Endothelial cell of umbilical vein (primary cell): Measurements from ENCODE around the gene UCK1. TPM values are rescaled to one million over a fixed set of nuclear protein-coding genes. Genes with fewer than 3 reads are reported as not detected.

ENCODE experiments used
- BruUV-seq: library from RNA; stranded (reverse); fragments of 400-500 nt; replicated peaks from 2 replicates; lab custom pipeline; 2021; lab: Mats Ljungman, UMichigan
- CTCF ChIA-PET: fragments of 300-600, 350-600 bp; sonication (Branson Sonifier 250); formaldehyde crosslinking; loops from one replicate; lab custom pipeline; 2021; ENCODE audit warnings: antibody characterized with exemption, inconsistent platforms; lab: Charles Lee
- POLR2A ChIA-PET: fragments of 300-600, 350-600 bp; sonication (Branson Sonifier 250); formaldehyde crosslinking; loops from one replicate; lab custom pipeline; 2021; ENCODE audit warnings: antibody characterized with exemption, inconsistent platforms; lab: Charles Lee
- DNase-seq: peaks from one replicate; pipeline ENCODE4 v3.0.0-alpha.2; 2011; ENCODE audit warnings: low read depth, low spot score
- FAIRE-seq: peaks from 2 replicates; lab custom pipeline; 2011; peaks lifted over from hg19 to GRCh38; lab: Jason Lieb, UNC
- H2AFZ ChIP-seq: 2 replicates; pipeline ENCODE4 v1.6.0; 2012; ENCODE audit warnings: low read depth, low read length, control low read depth, inconsistent platforms
- H3K27ac ChIP-seq: 2 replicates; pipeline ENCODE4 v1.5.1; 2011; ENCODE audit warnings: low read depth, mild to moderate bottlenecking, control low read depth, low read length, moderate library complexity; ENCODE audit not compliant: insufficient read depth
- H3K27me3 ChIP-seq, 2 experiments: 2 replicates each; pipeline versions ENCODE4 v1.6.0 to v1.6.1; 2011; ENCODE audit warnings: low read length in 2 of 2, mixed read lengths in 1 of 2; ENCODE audit not compliant: control insufficient read depth in 2 of 2, insufficient read depth in 2 of 2
- H3K36me3 ChIP-seq, 2 experiments: 2 replicates in 1 of 2; 3 replicates in 1 of 2; pipeline ENCODE4 v1.5.1; 2011; ENCODE audit warnings: low read length in 2 of 2, mild to moderate bottlenecking in 1 of 2, moderate library complexity in 1 of 2; ENCODE audit not compliant: control insufficient read depth in 2 of 2, insufficient read depth in 2 of 2; ENCODE audit errors: extremely low read depth in 1 of 2
- H3K4me1 ChIP-seq: 3 replicates; pipeline ENCODE4 v1.5.1; 2011; ENCODE audit warnings: mild to moderate bottlenecking, low read length; ENCODE audit not compliant: control insufficient read depth, insufficient read depth; ENCODE audit errors: extremely low read depth
- H3K4me2 ChIP-seq: 2 replicates; pipeline ENCODE4 v1.6.1; 2011; ENCODE audit warnings: low read length, control low read depth, mixed read lengths; ENCODE audit not compliant: insufficient read depth
- H3K4me3 ChIP-seq, 3 experiments: fragments of 200-600 bp in 1 of 3; sonication (generic), shearing (Covaris generic) in 1 of 3; replicated peaks in 1 of 3; 2 replicates each; pipeline ENCODE4 v1.5.1; 2011 to 2016; ENCODE audit warnings: control low read depth in 3 of 3, low read length in 3 of 3, mild to moderate bottlenecking in 2 of 3, inconsistent platforms in 1 of 3, low read depth in 1 of 3, moderate library complexity in 1 of 3; ENCODE audit not compliant: insufficient read depth in 1 of 3
- H3K79me2 ChIP-seq: 2 replicates; pipeline ENCODE4 v1.6.0; 2012; ENCODE audit warnings: low read length, inconsistent platforms; ENCODE audit not compliant: control insufficient read depth, insufficient read depth
- H3K9ac ChIP-seq: replicated peaks from 2 replicates; pipeline ENCODE3; 2011; ENCODE audit warnings: low read length, control low read depth; ENCODE audit not compliant: insufficient read depth; ENCODE audit errors: extremely low read depth
- H3K9me1 ChIP-seq: replicated peaks from 3 replicates; pipeline ENCODE4 v1.6.0; 2011; ENCODE audit warnings: mild to moderate bottlenecking, low read length; ENCODE audit not compliant: control insufficient read depth, insufficient read depth; ENCODE audit errors: extremely low read depth
- H3K9me3 ChIP-seq: replicated peaks from 2 replicates; pipeline ENCODE4 v1.5.1; 2012; ENCODE audit warnings: low read length, inconsistent platforms; ENCODE audit not compliant: control insufficient read depth, insufficient read depth
- H4K20me1 ChIP-seq: replicated peaks from 2 replicates; pipeline ENCODE3; 2011; ENCODE audit warnings: mild to moderate bottlenecking, low read length; ENCODE audit not compliant: control insufficient read depth, insufficient read depth; ENCODE audit errors: extremely low read depth
- EZH2 ChIP-seq: IDR thresholded peaks from 2 replicates; pipeline ENCODE4 v1.6.1; 2012; ENCODE audit warnings: borderline replicate concordance, low read depth, mild to moderate bottlenecking, moderate library complexity, low read length, inconsistent platforms; ENCODE audit not compliant: severe bottlenecking
- FOS ChIP-seq: IDR thresholded peaks from 2 replicates; pipeline ENCODE4 v1.6.1; 2011; ENCODE audit warnings: mild to moderate bottlenecking, low read length, moderate library complexity, borderline replicate concordance; ENCODE audit not compliant: insufficient read depth
- GATA2 ChIP-seq: IDR thresholded peaks from 2 replicates; pipeline ENCODE4 v1.7.0; 2011; ENCODE audit warnings: low read depth, mild to moderate bottlenecking, moderate library complexity, mixed read lengths, low read length; ENCODE audit not compliant: insufficient read length, insufficient read depth
- POLR2AphosphoS5 ChIP-seq: IDR thresholded peaks from 2 replicates; pipeline ENCODE4 v1.6.1; 2012; ENCODE audit warnings: low read depth, mild to moderate bottlenecking, control low read depth, low read length, moderate library complexity; ENCODE audit not compliant: insufficient read depth
- dilution Hi-C: fragments of 300-500 bp; cut with MboI; formaldehyde crosslinking; loops from one replicate; pipeline ENCODE4 v1.15.0; 2019; ENCODE audit warnings: low sequenced_read_pairs; ENCODE audit not compliant: extremely low pct_ligation_motif_present
- intact Hi-C: fragments of 100-400 bp; cut with micrococcal nuclease; formaldehyde crosslinking; loops from one replicate; pipeline ENCODE4 v1.10.0; 2022
- polyA plus RNA-seq, 4 experiments: library from polyadenylated mRNA; depleted of rRNA in 3 of 4; stranded (reverse) in 3 of 4; unstranded in 1 of 4; fragments of >200 nt; gene quantifications; 2 replicates each; pipeline versions ENCODE4 v1.2.1 to v1.2.3, GENCODE V29; 2011 to 2012; ENCODE audit warnings: missing spikeins in 1 of 4
- total RNA-seq: library from RNA; stranded (reverse); gene quantifications from 2 replicates; pipeline ENCODE4 v1.2.3, GENCODE V29; 2021
- TF ChIP-seq, protein P1 (sequence below), 2 donors: IDR thresholded peaks; 1 replicate in 1 of 2; 2 replicates in 1 of 2; pipeline ENCODE4 v1.5.1; 2011; ENCODE audit warnings: low read length in 2 of 2, mild to moderate bottlenecking in 2 of 2, moderate library complexity in 2 of 2, control low read depth in 1 of 2, inconsistent platforms in 1 of 2, low read depth in 1 of 2; ENCODE audit not compliant: insufficient read depth in 1 of 2; ENCODE audit errors: extremely low read depth in 1 of 2

The UCK1 gene
- total and polyA plus RNA-seq, 2 donors (not counting 3 experiments of a cell fraction or from before 2014, with no cell fraction given), result 23.6 to 30.1 TPM

- intact Hi-C loops (no loop called here), dilution Hi-C loops (no loop called here)
- no TSS peak for BruUV-seq
- Histone ChIP-seq H3K79me2 (no peaks in the 10 kb centered on the region), H3K4me3 (peak overlapping the region in 2 of 3 experiments; percentile 10 to 48), H3K27me3 (peaks cover 33 to 34% of the 10 kb centered on the region in 2 experiments), H3K9me3 (no peaks in the 10 kb centered on the region), H3K4me2 (peak overlapping the region; percentile 70), H3K9ac (peak overlapping the region; percentile 3), H3K36me3 (no peaks in the 10 kb centered on the region), H3K9me1 (no peaks in the 10 kb centered on the region), H3K27ac (no peak overlapping the region), H3K4me1 (peaks cover 3% of the 10 kb centered on the region), H2AFZ (peak overlapping the region; percentile 41), H4K20me1 (no peaks in the 10 kb centered on the region)
- DNase-seq (peak; percentile 15), FAIRE-seq (peak; percentile 70)
- ChIA-PET CTCF (interaction anchor here (1.0 kb wide), 1 partner anchor 11 kb away, joined by 4 read pairs; no protein-coding TSS in a partner anchor), POLR2A (no interaction called here)
- TF ChIP-seq POLR2AphosphoS5 (no peak), EZH2 (peak; percentile 57), FOS (no peak), GATA2 (peak; percentile 28)
- TF ChIP-seq, protein P1, sequence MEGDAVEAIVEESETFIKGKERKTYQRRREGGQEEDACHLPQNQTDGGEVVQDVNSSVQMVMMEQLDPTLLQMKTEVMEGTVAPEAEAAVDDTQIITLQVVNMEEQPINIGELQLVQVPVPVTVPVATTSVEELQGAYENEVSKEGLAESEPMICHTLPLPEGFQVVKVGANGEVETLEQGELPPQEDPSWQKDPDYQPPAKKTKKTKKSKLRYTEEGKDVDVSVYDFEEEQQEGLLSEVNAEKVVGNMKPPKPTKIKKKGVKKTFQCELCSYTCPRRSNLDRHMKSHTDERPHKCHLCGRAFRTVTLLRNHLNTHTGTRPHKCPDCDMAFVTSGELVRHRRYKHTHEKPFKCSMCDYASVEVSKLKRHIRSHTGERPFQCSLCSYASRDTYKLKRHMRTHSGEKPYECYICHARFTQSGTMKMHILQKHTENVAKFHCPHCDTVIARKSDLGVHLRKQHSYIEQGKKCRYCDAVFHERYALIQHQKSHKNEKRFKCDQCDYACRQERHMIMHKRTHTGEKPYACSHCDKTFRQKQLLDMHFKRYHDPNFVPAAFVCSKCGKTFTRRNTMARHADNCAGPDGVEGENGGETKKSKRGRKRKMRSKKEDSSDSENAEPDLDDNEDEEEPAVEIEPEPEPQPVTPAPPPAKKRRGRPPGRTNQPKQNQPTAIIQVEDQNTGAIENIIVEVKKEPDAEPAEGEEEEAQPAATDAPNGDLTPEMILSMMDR (IDR thresholded peaks at IDR 0.05; ENCODE audit: extremely low read depth in 1 of 2, insufficient read depth in 1 of 2, low read depth in 1 of 2, low read length in 2 of 2), result no peak
Observed at GRCh38 chr9:131546336-131547084, 15.4 kb upstream of the UCK1 start.
